Lower leg skin (tissue), 3 donors: ENCODE measurements around the gene LILRB3.

Experiments
- CTCF ChIP-seq, 3 donors: fragments of 450-650 bp; IDR thresholded peaks; one replicate each; pipeline ENCODE4 v1.5.1; 2016; ENCODE audit warnings: antibody characterized with exemption in 3 of 3, mild to moderate bottlenecking in 3 of 3, moderate library complexity in 2 of 3
- POLR2A ChIP-seq, 2 donors: fragments of 450-650 bp; IDR thresholded peaks; one replicate each; pipeline ENCODE4 v1.6.1; 2016 to 2017; ENCODE audit warnings: antibody characterized with exemption in 2 of 2, mild to moderate bottlenecking in 1 of 2, moderate library complexity in 1 of 2

GRCh38 chr19:54173951-54174834, 48.6 kb downstream of the LILRB3 start:
- TF ChIP-seq CTCF (IDR thresholded peaks at IDR 0.05) (no peak), POLR2A (IDR thresholded peaks at IDR 0.05) (no peak)
